MV-4-11 (cell line): ENCODE results near the gene TMEM39B.
"Not testable (repeated sequence)": the region's sequence is repeated elsewhere in the genome, so short reads cannot be mapped to it uniquely, and the experiment has no call there.

Experiments
- DNase-seq: peaks from one replicate; lab custom pipeline; 2025; lab: John Stamatoyannopoulos, UW

TMEM39B gene

GRCh38 chr1:32111789-32112188 lies 39.0 kb downstream of the TMEM39B start:
- no peak for DNase-seq

- DNase-seq: no peak
Observed at GRCh38 chr1:32112806-32113375, 40.2 kb downstream of the TMEM39B start.

GRCh38 chr1:32113436-32113835 lies 40.7 kb downstream of the TMEM39B start:
- DNase-seq: not testable (repeated sequence)

- no peak for DNase-seq
Observed at GRCh38 chr1:32114420-32114819, 41.7 kb downstream of the TMEM39B start.

GRCh38 chr1:32115496-32115895 lies 42.8 kb downstream of the TMEM39B start:
- no peak for DNase-seq

GRCh38 chr1:32116531-32116930 lies 43.8 kb downstream of the TMEM39B start:
- DNase-seq: peak; percentile 8

GRCh38 chr1:32122151-32122550 lies 49.4 kb downstream of the TMEM39B start:
- DNase-seq: peak; percentile 79

- DNase-seq: not testable (repeated sequence)
Observed at GRCh38 chr1:32123361-32123760, 50.6 kb downstream of the TMEM39B start.

GRCh38 chr1:32125313-32125712 lies 52.6 kb downstream of the TMEM39B start:
- DNase-seq: no peak

- no peak for DNase-seq
Observed at GRCh38 chr1:32126770-32127169, 54.0 kb downstream of the TMEM39B start.

GRCh38 chr1:32127409-32128198 lies 54.9 kb downstream of the TMEM39B start:
- DNase-seq: no peak

GRCh38 chr1:32128479-32128878 lies 55.7 kb downstream of the TMEM39B start:
- no peak for DNase-seq

GRCh38 chr1:32128964-32129363 lies 56.2 kb downstream of the TMEM39B start:
- DNase-seq: peak; percentile 11

- not testable (repeated sequence) for DNase-seq
Observed at GRCh38 chr1:32133950-32134280, 61.2 kb downstream of the TMEM39B start.

GRCh38 chr1:32137111-32137510 lies 64.4 kb downstream of the TMEM39B start:
- no peak for DNase-seq

- no peak for DNase-seq
Observed at GRCh38 chr1:32138965-32139364, 66.2 kb downstream of the TMEM39B start.

- DNase-seq: no peak
Observed at GRCh38 chr1:32142446-32143301, 69.9 kb downstream of the TMEM39B start.

- DNase-seq: not testable (repeated sequence)
Observed at GRCh38 chr1:32143302-32143695, 70.6 kb downstream of the TMEM39B start.

- DNase-seq: no peak
Observed at GRCh38 chr1:32144033-32144432, 71.3 kb downstream of the TMEM39B start.

GRCh38 chr1:32147799-32148198 lies 75.1 kb downstream of the TMEM39B start:
- DNase-seq: not testable (repeated sequence)

- no peak for DNase-seq
Observed at GRCh38 chr1:32150847-32151246, 78.1 kb downstream of the TMEM39B start.

GRCh38 chr1:32151319-32151787 lies 78.6 kb downstream of the TMEM39B start:
- no peak for DNase-seq
